GM23338 (cell line): ENCODE data around the gene CPEB3. TPM values are rescaled to one million over a fixed set of nuclear protein-coding genes. Genes with fewer than 3 reads are reported as not detected.

Experiments
- ATAC-seq: fragments of 200-7000 bp; cut with Tn5 transposase; 3 replicates; pipeline ENCODE4 v1.9.1; 2020
- DNase-seq: peaks from one replicate; pipeline ENCODE4 v3.0.0-alpha.2; 2015; ENCODE audit warnings: low spot score
- H2AFZ ChIP-seq: fragments of 200-600 bp; sonication (generic); 2 replicates; pipeline ENCODE4 v1.8.0; 2016; ENCODE audit warnings: antibody characterized with exemption, mild to moderate bottlenecking, moderate library complexity
- H3F3A ChIP-seq: fragments of 200-600 bp; sonication (generic); replicated peaks from 2 replicates; pipeline ENCODE4 v1.8.0; 2017; ENCODE audit warnings: antibody characterized with exemption, mixed run types, low read depth
- H3K27ac ChIP-seq: fragments of 200-600 bp; sonication (generic); 2 replicates; pipeline ENCODE4 v1.6.1; 2016; ENCODE audit warnings: low read depth
- H3K27me3 ChIP-seq: fragments of 200-600 bp; sonication (generic); 2 replicates; pipeline ENCODE4 v1.8.0; 2016; ENCODE audit warnings: mild to moderate bottlenecking, mixed run types, moderate library complexity; ENCODE audit not compliant: insufficient read depth
- H3K36me3 ChIP-seq: fragments of 200-600 bp; sonication (generic); 2 replicates; pipeline ENCODE4 v1.8.0; 2016; ENCODE audit warnings: mild to moderate bottlenecking; ENCODE audit not compliant: insufficient read depth
- H3K4me1 ChIP-seq: fragments of 200-600 bp; sonication (generic); 2 replicates; pipeline ENCODE4 v1.8.0; 2016; ENCODE audit warnings: mild to moderate bottlenecking, moderate library complexity; ENCODE audit not compliant: insufficient read depth
- H3K4me2 ChIP-seq: fragments of 200-600 bp; sonication (generic); 2 replicates; pipeline ENCODE4 v1.7.1; 2017; ENCODE audit warnings: mixed run types
- H3K4me3 ChIP-seq: fragments of 200-600 bp; sonication (generic); 2 replicates; pipeline ENCODE4 v1.6.1; 2016; ENCODE audit warnings: mixed run types
- H3K79me2 ChIP-seq: fragments of 200-600 bp; sonication (generic); replicated peaks from 2 replicates; pipeline ENCODE4 v1.8.0; 2017; ENCODE audit warnings: mild to moderate bottlenecking; ENCODE audit not compliant: insufficient read depth
- H3K9me2 ChIP-seq: fragments of 200-600 bp; sonication (generic); 2 replicates; pipeline ENCODE4 v1.8.0; 2017; ENCODE audit not compliant: insufficient read depth
- H4K20me1 ChIP-seq: fragments of 200-600 bp; sonication (generic); replicated peaks from 2 replicates; pipeline ENCODE4 v1.8.0; 2017; ENCODE audit warnings: mild to moderate bottlenecking; ENCODE audit not compliant: insufficient read depth
- H3K27ac Mint-ChIP-seq: 2 replicates; pipeline ENCODE4 v1.8.0; 2020; ENCODE audit warnings: inconsistent platforms, mild to moderate bottlenecking, moderate library complexity, mixed read lengths
- H3K27me3 Mint-ChIP-seq: 3 replicates; pipeline ENCODE4 v1.8.0; 2022; ENCODE audit warnings: low read depth, mild to moderate bottlenecking, moderate library complexity, mixed read lengths, inconsistent platforms; ENCODE audit not compliant: insufficient read depth, poor library complexity
- H3K36me3 Mint-ChIP-seq: 3 replicates; pipeline ENCODE4 v1.8.0; 2021; ENCODE audit warnings: low read depth, mild to moderate bottlenecking, inconsistent platforms, moderate library complexity, mixed read lengths
- H3K4me1 Mint-ChIP-seq: 3 replicates; pipeline ENCODE4 v1.8.0; 2020; ENCODE audit warnings: mild to moderate bottlenecking, inconsistent platforms, mixed read lengths
- H3K4me3 Mint-ChIP-seq: 3 replicates; pipeline ENCODE4 v1.8.0; 2021; ENCODE audit warnings: moderate library complexity, mild to moderate bottlenecking, inconsistent platforms, mixed read lengths
- H3K9me3 Mint-ChIP-seq: 3 replicates; pipeline ENCODE4 v1.8.0; 2020; ENCODE audit warnings: moderate library complexity, mild to moderate bottlenecking, inconsistent platforms, mixed read lengths
- CREB1 ChIP-seq: fragments of 250-450 bp; sonication (Bioruptor Pico); IDR thresholded peaks from 2 replicates; pipeline ENCODE4 v1.5.0; 2020; ENCODE audit warnings: low read depth, mild to moderate bottlenecking, moderate library complexity
- JUNB ChIP-seq: IDR thresholded peaks from one replicate; pipeline ENCODE4 v1.6.1; 2016; ENCODE audit warnings: antibody characterized with exemption; ENCODE audit not compliant: unreplicated experiment
- NANOG ChIP-seq: IDR thresholded peaks from 2 replicates; pipeline ENCODE4 v1.6.1; 2016; ENCODE audit warnings: antibody characterized with exemption, borderline replicate concordance
- POLR2AphosphoS5 ChIP-seq: IDR thresholded peaks from 2 replicates; pipeline ENCODE4 v1.6.1; 2016; ENCODE audit warnings: antibody characterized with exemption, low read depth
- STAT1 ChIP-seq: IDR thresholded peaks from one replicate; pipeline ENCODE4 v1.6.1; 2016; ENCODE audit warnings: antibody characterized with exemption; ENCODE audit not compliant: unreplicated experiment
- ZNF114 ChIP-seq: fragments of 250-450 bp; sonication (Bioruptor Pico); IDR thresholded peaks from 2 replicates; pipeline ENCODE4 v1.5.0; 2020; ENCODE audit warnings: mild to moderate bottlenecking, moderate library complexity
- ZNF331 ChIP-seq: fragments of 250-450 bp; sonication (Bioruptor Pico); IDR thresholded peaks from 2 replicates; pipeline ENCODE4 v1.5.0; 2020; ENCODE audit warnings: low read depth, mild to moderate bottlenecking, moderate library complexity
- polyA plus RNA-seq: library from polyadenylated mRNA; unstranded; fragments of >200 nt; fragmentation: Nextera tagmentation; extraction: Ambion mirVana; gene quantifications from 2 replicates; pipeline ENCODE4 v1.2.1, GENCODE V29; 2016
- total RNA-seq: library from RNA; depleted of rRNA; stranded (reverse); fragments of >200 nt; shearing (Covaris generic); gene quantifications from 2 replicates; pipeline ENCODE4 v1.2.3, GENCODE V29; 2014
- TF ChIP-seq, protein P1 (sequence below): fragments of 250-450 bp; sonication (Bioruptor Pico); IDR thresholded peaks from 2 replicates; pipeline ENCODE4 v1.5.0; 2020; ENCODE audit warnings: mild to moderate bottlenecking, moderate library complexity
- TF ChIP-seq, protein P2 (sequence below), 2 experiments: fragments of 200-600 bp in 1 of 2; sonication (generic) in 1 of 2; conservative IDR thresholded peaks; 2 replicates each; pipeline versions ENCODE4 v1.5.1 to v1.6.1; 2016 to 2017; ENCODE audit warnings: antibody characterized with exemption in 2 of 2, low read depth in 2 of 2, mild to moderate bottlenecking in 2 of 2, moderate library complexity in 1 of 2
- TF ChIP-seq, protein P3 (sequence below): IDR thresholded peaks from one replicate; pipeline ENCODE4 v1.6.1; 2018; ENCODE audit warnings: antibody characterized with exemption; ENCODE audit not compliant: unreplicated experiment

The CPEB3 gene
- total and polyA plus RNA-seq, 2 experiments from 2014 or later, result 0.74 to 1.9 TPM

DNA sequence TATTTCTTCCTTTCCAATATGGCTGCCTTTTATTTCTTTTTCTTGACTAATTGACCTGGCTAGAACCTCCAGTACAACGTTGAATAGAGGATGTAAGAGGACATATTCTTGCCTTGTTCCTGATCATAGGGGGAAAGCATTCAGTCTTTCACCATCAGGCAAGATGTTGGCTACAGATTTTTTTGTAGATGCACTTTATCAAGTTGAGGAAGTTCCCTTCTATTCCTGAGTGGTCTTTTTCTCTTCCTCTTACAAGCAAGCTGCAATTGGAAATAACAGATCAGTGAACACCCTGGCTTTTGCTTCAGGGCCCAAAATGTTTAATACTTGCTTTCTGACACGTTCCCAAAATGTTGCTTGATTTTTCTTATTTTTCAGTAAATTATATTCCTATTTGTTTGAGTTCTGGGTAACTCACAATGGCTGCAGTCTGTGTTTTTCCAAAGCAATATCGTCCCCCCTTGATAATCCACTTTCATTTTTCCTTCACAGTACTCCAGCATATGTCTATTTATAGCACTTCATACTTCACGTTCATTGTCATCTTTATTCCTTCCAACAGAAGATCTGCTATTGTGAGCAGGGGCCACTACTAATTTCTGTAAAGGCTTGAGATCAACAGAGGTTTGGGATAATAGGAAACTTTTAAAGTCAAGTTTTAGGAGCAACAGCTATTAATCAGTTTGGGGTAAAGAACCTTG is 11.7 kb downstream of the CPEB3 start:
- no peaks in the 10 kb centered on the region for H3K9me2 ChIP-seq
- no peak overlapping the region for H3K4me3 ChIP-seq
- H3K27ac ChIP-seq, result no peak overlapping the region
- no peak overlapping the region for H2AFZ ChIP-seq
- no peaks in the 10 kb centered on the region for H3K4me1 Mint-ChIP-seq
- H3K4me2 ChIP-seq, result no peak overlapping the region
- H3K27ac Mint-ChIP-seq, result no peak overlapping the region
- H3K36me3 ChIP-seq, result no peaks in the 10 kb centered on the region
- H3K9me3 Mint-ChIP-seq, result no peaks in the 10 kb centered on the region
- no peak for ATAC-seq
- H3K27me3 ChIP-seq, result no peaks in the 10 kb centered on the region
- peaks cover 2% of the 10 kb centered on the region for H3K27me3 Mint-ChIP-seq
- H3K4me1 ChIP-seq, result no peaks in the 10 kb centered on the region
- H4K20me1 ChIP-seq, result no peaks in the 10 kb centered on the region
- TF ChIP-seq, protein P1, sequence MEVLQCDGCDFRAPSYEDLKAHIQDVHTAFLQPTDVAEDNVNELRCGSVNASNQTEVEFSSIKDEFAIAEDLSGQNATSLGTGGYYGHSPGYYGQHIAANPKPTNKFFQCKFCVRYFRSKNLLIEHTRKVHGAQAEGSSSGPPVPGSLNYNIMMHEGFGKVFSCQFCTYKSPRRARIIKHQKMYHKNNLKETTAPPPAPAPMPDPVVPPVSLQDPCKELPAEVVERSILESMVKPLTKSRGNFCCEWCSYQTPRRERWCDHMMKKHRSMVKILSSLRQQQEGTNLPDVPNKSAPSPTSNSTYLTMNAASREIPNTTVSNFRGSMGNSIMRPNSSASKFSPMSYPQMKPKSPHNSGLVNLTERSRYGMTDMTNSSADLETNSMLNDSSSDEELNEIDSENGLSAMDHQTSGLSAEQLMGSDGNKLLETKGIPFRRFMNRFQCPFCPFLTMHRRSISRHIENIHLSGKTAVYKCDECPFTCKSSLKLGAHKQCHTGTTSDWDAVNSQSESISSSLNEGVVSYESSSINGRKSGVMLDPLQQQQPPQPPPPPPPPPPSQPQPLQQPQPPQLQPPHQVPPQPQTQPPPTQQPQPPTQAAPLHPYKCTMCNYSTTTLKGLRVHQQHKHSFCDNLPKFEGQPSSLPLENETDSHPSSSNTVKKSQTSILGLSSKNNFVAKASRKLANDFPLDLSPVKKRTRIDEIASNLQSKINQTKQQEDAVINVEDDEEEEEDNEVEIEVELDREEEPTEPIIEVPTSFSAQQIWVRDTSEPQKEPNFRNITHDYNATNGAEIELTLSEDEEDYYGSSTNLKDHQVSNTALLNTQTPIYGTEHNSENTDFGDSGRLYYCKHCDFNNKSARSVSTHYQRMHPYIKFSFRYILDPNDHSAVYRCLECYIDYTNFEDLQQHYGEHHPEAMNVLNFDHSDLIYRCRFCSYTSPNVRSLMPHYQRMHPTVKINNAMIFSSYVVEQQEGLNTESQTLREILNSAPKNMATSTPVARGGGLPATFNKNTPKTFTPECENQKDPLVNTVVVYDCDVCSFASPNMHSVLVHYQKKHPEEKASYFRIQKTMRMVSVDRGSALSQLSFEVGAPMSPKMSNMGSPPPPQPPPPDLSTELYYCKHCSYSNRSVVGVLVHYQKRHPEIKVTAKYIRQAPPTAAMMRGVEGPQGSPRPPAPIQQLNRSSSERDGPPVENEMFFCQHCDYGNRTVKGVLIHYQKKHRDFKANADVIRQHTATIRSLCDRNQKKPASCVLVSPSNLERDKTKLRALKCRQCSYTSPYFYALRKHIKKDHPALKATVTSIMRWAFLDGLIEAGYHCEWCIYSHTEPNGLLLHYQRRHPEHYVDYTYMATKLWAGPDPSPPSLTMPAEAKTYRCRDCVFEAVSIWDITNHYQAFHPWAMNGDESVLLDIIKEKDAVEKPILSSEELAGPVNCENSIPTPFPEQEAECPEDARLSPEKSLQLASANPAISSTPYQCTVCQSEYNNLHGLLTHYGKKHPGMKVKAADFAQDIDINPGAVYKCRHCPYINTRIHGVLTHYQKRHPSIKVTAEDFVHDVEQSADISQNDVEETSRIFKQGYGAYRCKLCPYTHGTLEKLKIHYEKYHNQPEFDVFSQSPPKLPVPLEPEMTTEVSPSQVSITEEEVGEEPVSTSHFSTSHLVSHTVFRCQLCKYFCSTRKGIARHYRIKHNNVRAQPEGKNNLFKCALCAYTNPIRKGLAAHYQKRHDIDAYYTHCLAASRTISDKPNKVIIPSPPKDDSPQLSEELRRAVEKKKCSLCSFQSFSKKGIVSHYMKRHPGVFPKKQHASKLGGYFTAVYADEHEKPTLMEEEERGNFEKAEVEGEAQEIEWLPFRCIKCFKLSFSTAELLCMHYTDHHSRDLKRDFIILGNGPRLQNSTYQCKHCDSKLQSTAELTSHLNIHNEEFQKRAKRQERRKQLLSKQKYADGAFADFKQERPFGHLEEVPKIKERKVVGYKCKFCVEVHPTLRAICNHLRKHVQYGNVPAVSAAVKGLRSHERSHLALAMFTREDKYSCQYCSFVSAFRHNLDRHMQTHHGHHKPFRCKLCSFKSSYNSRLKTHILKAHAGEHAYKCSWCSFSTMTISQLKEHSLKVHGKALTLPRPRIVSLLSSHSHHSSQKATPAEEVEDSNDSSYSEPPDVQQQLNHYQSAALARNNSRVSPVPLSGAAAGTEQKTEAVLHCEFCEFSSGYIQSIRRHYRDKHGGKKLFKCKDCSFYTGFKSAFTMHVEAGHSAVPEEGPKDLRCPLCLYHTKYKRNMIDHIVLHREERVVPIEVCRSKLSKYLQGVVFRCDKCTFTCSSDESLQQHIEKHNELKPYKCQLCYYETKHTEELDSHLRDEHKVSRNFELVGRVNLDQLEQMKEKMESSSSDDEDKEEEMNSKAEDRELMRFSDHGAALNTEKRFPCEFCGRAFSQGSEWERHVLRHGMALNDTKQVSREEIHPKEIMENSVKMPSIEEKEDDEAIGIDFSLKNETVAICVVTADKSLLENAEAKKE (CRISPR knock-in tag), result no peak
- no peak for TF ChIP-seq CREB1
- no peak overlapping the region for H3K4me3 Mint-ChIP-seq
- no peaks in the 10 kb centered on the region for H3K36me3 Mint-ChIP-seq
- H3F3A ChIP-seq, result no peaks in the 10 kb centered on the region
- no peaks in the 10 kb centered on the region for H3K79me2 ChIP-seq
- DNase-seq, result no peak

DNA sequence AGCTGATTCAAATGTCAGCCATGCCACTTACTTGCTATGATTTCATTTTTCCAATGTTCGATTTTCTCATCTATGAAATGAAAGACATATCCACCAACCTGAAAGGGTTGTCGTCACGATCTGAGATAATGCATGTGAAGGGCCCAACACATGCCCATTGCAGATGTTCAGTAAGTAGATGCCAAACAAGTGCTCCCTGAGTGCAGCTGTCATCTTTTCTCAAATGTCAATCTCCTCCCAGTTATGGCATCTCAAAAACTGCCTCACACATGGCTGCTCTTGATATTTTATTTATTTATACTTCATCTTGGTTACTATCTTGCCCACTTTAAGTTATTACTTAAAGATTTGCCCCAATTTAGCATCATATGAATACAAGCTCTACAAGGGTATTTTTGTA is 16.8 kb downstream of the CPEB3 start:
- Mint-ChIP-seq H3K9me3 (no peaks in the 10 kb centered on the region), H3K4me1 (no peaks in the 10 kb centered on the region), H3K27me3 (no peaks in the 10 kb centered on the region), H3K27ac (no peak overlapping the region), H3K4me3 (no peak overlapping the region), H3K36me3 (no peaks in the 10 kb centered on the region)
- H3F3A ChIP-seq, result no peaks in the 10 kb centered on the region
- H3K27me3 ChIP-seq, result no peaks in the 10 kb centered on the region
- H3K79me2 ChIP-seq, result no peaks in the 10 kb centered on the region
- no peaks in the 10 kb centered on the region for H3K9me2 ChIP-seq
- no peak overlapping the region for H3K27ac ChIP-seq
- H3K4me3 ChIP-seq, result no peak overlapping the region
- no peaks in the 10 kb centered on the region for H4K20me1 ChIP-seq
- no peaks in the 10 kb centered on the region for H3K36me3 ChIP-seq
- H3K4me1 ChIP-seq, result no peaks in the 10 kb centered on the region
- ATAC-seq, result no peak
- DNase-seq, result no peak
- H2AFZ ChIP-seq, result no peak overlapping the region
- H3K4me2 ChIP-seq, result no peak overlapping the region
- TF ChIP-seq ZNF114 (CRISPR knock-in tag) (no peak), STAT1 (no peak), JUNB (no peak), ZNF331 (no peak), NANOG (no peak), POLR2AphosphoS5 (no peak)
- TF ChIP-seq, protein P2, sequence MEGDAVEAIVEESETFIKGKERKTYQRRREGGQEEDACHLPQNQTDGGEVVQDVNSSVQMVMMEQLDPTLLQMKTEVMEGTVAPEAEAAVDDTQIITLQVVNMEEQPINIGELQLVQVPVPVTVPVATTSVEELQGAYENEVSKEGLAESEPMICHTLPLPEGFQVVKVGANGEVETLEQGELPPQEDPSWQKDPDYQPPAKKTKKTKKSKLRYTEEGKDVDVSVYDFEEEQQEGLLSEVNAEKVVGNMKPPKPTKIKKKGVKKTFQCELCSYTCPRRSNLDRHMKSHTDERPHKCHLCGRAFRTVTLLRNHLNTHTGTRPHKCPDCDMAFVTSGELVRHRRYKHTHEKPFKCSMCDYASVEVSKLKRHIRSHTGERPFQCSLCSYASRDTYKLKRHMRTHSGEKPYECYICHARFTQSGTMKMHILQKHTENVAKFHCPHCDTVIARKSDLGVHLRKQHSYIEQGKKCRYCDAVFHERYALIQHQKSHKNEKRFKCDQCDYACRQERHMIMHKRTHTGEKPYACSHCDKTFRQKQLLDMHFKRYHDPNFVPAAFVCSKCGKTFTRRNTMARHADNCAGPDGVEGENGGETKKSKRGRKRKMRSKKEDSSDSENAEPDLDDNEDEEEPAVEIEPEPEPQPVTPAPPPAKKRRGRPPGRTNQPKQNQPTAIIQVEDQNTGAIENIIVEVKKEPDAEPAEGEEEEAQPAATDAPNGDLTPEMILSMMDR (conservative IDR thresholded peaks at IDR 0.05; ENCODE audit: low read depth in 2 of 2), result no peak
- TF ChIP-seq, protein P3, sequence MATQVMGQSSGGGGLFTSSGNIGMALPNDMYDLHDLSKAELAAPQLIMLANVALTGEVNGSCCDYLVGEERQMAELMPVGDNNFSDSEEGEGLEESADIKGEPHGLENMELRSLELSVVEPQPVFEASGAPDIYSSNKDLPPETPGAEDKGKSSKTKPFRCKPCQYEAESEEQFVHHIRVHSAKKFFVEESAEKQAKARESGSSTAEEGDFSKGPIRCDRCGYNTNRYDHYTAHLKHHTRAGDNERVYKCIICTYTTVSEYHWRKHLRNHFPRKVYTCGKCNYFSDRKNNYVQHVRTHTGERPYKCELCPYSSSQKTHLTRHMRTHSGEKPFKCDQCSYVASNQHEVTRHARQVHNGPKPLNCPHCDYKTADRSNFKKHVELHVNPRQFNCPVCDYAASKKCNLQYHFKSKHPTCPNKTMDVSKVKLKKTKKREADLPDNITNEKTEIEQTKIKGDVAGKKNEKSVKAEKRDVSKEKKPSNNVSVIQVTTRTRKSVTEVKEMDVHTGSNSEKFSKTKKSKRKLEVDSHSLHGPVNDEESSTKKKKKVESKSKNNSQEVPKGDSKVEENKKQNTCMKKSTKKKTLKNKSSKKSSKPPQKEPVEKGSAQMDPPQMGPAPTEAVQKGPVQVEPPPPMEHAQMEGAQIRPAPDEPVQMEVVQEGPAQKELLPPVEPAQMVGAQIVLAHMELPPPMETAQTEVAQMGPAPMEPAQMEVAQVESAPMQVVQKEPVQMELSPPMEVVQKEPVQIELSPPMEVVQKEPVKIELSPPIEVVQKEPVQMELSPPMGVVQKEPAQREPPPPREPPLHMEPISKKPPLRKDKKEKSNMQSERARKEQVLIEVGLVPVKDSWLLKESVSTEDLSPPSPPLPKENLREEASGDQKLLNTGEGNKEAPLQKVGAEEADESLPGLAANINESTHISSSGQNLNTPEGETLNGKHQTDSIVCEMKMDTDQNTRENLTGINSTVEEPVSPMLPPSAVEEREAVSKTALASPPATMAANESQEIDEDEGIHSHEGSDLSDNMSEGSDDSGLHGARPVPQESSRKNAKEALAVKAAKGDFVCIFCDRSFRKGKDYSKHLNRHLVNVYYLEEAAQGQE, result no peak
